Stimulated activated CD4-positive, alpha-beta T cell treated with anti-CD3 and anti-CD28 coated beads, TNF-alpha, amount 100 ng/mL, for 48 hours (primary cell): Measurements from ENCODE around the gene MUC20.
"Not testable (repeated sequence)": the region's sequence is repeated elsewhere in the genome, so short reads cannot be mapped to it uniquely, and the experiment has no call there.

Experiments
- DNase-seq, 3 donors: peaks; one replicate each; pipeline ENCODE4 v3.0.0-alpha.2; 2020; ENCODE audit warnings: low read depth in 3 of 3

Gene MUC20

GRCh38 chr3:195692781-195693427, 27.9 kb upstream of the MUC20 start:
- DNase-seq, result no peak

GRCh38 chr3:195693428-195694216, 27.2 kb upstream of the MUC20 start:
- DNase-seq, result no peak

- not testable (repeated sequence) for DNase-seq
These were observed 26.3 kb upstream of the MUC20 start for GRCh38 chr3:195694217-195695076.

GRCh38 chr3:195696632-195697278, 24.0 kb upstream of the MUC20 start:
- DNase-seq, result no peak

GRCh38 chr3:195697582-195698324, 23.0 kb upstream of the MUC20 start:
- DNase-seq, result no peak

- DNase-seq, result no peak
These were observed 22.5 kb upstream of the MUC20 start for GRCh38 chr3:195698325-195698646.

- DNase-seq, result no peak
These were observed 22.0 kb upstream of the MUC20 start for GRCh38 chr3:195698647-195699387.

- no peak for DNase-seq
These were observed 21.4 kb upstream of the MUC20 start for GRCh38 chr3:195699388-195699771.

- no peak for DNase-seq
These were observed 20.9 kb upstream of the MUC20 start for GRCh38 chr3:195699860-195700259.

GRCh38 chr3:195700319-195700718, 20.5 kb upstream of the MUC20 start:
- no peak for DNase-seq

GRCh38 chr3:195701042-195701915, 19.5 kb upstream of the MUC20 start:
- no peak for DNase-seq

GRCh38 chr3:195703776-195704175, 17.0 kb upstream of the MUC20 start:
- no peak for DNase-seq

- no peak for DNase-seq
These were observed 16.3 kb upstream of the MUC20 start for GRCh38 chr3:195704433-195704999.

- DNase-seq, result no peak
These were observed 15.4 kb upstream of the MUC20 start for GRCh38 chr3:195705081-195705991.

- DNase-seq, result no peak
These were observed 12.7 kb upstream of the MUC20 start for GRCh38 chr3:195708061-195708460.

- no peak for DNase-seq
These were observed 11.9 kb upstream of the MUC20 start for GRCh38 chr3:195708626-195709481.

GRCh38 chr3:195709676-195710085, 11.1 kb upstream of the MUC20 start:
- DNase-seq, result no peak
